Measurements from ENCODE around the gene TMEM167B.
"Not testable (repeated sequence)": the region's sequence is repeated elsewhere in the genome, so short reads cannot be mapped to it uniquely, and the experiment has no call there.

DNA sequence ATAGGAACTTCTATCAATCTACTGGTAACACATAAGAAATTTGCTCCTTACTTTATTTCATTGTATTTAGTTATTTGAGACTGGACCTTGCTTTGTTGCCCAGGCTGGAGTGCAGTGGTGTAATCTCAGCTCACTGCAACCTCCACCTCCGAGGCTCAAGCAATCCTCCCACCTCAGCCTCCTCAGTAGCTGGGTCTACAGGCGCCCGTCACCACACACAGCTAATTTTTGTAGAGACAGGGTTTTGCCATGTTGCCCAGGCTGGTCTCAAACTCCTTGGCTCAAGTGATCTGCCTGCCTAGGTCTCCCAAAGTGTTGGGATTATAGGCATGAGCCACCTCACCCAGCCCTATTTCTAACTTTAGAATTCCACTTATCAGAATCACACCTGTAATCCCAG lies 38.4 kb upstream of the TMEM167B start:
- TF ChIP-seq POLR2A (IDR thresholded peaks at IDR 0.05; ENCODE audit: low read depth, low read length); POLR2AphosphoS5 (IDR thresholded peaks at IDR 0.05; ENCODE audit: low read depth, low read length); TAF1 (IDR thresholded peaks at IDR 0.05; ENCODE audit: borderline replicate concordance, low read depth, low read length): not testable (repeated sequence)
